GM18909 (cell line): Measurements from ENCODE around the gene POMZP3.
"Not testable (repeated sequence)": the region's sequence is repeated elsewhere in the genome, so short reads cannot be mapped to it uniquely, and the experiment has no call there.

Experiments
- ATAC-seq: cut with Tn5 transposase; IDR thresholded peaks from one replicate; pipeline ENCODE4 v1.9.1; 2021; ENCODE audit warnings: mild to moderate bottlenecking; ENCODE audit not compliant: unreplicated experiment, poor library complexity

Gene POMZP3

DNA sequence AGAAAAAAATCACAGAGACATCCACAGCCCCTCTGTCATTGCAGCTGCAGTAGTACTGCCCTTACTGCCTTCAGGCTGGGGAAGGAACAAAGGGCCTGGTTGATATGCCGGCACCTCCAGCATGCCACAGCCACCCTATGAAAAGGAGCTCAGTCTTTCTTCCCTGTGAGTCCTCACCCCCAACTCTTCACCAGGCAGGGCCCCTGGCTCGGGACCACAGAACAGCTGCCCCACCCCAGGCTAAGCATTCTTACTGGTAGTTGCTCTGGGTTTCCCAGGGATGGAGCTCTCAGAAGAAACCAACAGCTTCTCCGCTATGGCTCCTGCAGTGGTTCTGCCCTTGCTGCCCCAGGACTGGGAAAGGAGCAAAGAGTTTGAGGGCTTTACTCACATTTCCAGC, 36.0 kb downstream of the POMZP3 start:
- ATAC-seq = not testable (repeated sequence)

DNA sequence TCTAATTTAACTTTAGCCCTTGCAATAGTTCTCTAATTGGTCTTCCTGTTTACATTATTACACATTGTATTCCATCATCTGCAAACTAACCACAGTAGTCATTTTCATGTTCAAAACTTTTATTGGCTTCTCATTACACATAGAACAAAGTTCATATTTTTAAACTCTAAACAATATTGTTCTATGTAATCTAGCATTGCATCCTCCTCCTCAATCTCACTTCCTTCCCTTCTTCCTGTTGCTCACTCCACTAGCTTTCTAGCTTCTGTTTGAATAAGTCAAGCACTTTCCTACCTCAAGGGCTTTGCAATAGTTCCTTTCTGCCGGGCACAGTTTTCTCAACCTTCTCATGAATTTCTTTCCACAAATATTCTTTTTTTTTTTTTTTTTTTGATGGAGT, 38.5 kb downstream of the POMZP3 start:
- ATAC-seq = not testable (repeated sequence)

DNA sequence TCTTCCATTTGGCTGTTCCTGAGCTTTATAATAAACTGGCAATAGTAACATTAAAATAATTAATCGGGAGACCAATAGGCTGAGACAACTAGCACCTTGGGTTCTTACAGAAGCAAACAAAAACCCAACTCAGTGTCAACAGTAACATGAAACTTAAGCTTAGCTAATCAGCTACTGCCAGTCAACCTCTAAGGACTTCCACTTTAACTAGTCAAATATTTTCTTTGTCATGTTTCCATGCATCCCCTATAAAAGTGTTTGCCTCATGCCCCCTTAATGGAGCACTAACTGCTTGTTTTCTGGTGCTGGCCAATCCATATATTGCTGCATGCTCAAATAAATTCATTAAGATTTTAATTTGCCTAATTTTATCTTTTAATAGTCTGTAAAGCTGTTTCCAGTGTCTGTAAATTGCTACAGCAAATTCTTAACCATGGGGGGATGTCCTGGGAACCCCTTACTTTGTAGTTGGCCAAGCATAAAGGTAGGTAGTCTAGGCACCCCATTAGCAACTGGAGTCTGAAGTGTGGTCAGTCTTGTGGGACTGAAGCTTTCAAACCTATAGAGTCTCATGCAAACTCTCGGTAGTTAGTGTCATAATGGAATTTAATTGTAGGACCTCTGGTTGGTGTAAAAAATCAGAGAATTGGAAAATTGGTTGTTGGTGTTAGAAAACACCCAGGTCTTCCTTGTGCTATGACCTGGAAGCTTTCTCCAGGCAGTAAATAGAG, 40.3 kb downstream of the POMZP3 start:
- ATAC-seq = not testable (repeated sequence)

DNA sequence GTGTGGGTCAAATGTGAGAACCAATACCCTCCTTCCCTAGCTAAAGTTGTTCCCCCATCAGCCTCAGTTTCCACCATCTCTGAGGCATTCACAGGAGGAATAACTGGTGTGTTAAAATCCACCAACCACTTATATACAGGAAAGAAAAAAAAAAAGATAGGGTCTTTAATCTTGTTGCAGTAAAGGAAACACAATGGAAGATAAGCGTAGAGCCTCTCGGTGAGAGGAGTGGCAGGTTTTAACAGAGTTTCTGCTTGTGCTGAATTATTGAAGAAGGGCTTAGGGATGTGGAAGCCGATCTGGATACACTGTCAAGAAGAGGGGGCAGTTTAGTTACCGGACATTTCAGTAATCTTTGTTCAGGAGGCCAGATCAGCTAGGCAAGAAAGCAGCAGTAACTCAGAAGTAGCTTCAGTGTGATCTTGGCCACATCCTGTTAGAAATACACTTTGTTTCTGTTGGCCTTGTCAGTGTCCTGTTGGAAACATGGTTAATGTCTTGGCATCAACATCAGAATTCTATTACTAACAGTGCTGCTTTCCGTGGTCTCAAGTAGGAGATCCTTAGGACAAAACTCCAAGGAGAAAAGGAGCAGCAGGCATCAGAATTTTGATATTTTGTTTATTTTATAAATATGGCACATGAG, 43.3 kb downstream of the POMZP3 start:
- not testable (repeated sequence) for ATAC-seq

DNA sequence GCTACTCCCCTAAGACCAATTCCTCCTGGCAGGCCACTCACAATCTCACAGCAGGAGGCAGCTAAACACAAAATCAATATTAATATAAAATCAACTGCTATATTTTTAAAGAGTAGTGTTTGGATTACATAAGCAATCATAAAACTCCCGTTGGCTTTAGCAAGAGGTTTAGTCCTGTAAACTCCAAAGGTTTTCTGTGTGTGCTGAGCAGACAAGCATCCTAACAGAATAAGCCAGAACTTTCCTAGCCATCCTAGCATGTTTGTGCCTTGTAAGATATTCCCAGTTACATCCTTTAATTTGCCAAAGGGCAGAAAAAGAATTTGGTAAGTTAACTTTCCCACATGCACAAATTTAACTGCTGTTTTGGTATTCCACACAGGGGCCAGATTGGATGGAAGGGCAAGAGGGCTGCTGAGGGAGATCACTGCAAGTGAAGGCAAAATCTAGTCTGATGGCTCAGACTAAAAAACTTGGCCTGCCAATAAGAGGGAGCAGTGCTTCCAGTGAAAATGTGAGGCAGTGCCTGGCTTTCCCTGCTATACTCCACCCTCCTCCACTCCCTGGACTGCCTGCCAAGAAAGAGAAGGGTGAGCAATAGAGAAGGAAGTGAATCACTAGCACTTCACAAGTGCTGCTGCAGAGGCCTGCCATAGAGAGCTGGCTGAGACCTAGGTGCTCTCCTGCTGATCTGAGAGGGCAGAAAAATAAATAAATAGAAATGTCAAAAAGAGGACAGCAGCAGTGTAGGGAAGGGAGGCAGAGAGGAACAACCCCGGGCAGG, 44.0 kb downstream of the POMZP3 start:
- ATAC-seq = not testable (repeated sequence)

DNA sequence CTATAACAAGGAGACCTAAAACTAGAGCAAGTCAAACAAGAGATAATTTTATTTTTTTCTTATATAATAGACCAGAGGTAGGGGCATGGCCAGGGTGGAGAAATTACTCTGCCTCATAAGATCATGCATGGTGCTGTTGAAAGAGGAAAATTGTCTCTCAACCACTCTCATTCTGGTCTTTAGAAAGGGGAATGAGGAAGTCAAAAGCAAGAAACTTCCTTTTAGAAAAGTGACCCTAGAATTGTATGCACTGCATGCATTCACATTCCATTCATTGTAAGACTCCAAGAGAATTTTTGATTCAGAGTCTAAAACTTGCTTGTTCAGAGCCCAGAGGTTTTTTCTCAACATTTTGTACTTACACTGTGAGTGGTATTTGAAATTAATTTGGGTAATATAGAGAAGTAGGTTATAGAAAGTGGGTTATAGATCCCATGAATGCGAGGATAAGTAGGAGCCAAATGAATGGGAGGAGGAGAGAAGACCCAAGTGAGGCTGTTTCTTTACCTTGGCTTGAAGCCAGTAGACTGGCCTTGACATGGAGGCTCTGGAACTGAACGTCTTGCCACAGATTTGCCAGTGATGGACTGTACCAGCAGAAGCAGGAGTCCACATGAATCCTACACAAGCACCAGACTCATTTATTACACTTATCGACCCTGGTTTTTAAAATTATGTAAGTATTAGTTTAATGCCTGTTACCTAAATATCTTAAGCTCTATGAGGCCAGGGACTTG, 51.0 kb downstream of the POMZP3 start:
- not testable (repeated sequence) for ATAC-seq

DNA sequence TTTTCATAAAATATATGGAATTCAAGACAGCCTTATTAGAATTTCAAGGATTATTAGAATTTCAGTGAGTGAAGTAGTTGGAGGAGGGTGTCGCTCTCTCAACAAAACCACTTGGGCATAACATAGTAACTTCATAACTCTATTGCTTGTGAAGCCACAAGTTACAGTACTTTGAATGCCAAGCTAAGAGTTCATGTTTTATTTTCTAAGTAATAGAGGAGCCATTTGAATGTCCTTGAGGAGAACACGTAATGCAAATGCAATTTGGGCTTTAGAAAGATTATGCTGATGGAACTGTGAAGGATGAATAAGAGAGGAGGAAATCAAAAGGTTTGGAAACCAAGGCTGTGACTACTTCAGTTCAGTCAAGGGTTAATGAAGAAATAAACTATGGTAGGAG, 51.6 kb downstream of the POMZP3 start:
- not testable (repeated sequence) for ATAC-seq

DNA sequence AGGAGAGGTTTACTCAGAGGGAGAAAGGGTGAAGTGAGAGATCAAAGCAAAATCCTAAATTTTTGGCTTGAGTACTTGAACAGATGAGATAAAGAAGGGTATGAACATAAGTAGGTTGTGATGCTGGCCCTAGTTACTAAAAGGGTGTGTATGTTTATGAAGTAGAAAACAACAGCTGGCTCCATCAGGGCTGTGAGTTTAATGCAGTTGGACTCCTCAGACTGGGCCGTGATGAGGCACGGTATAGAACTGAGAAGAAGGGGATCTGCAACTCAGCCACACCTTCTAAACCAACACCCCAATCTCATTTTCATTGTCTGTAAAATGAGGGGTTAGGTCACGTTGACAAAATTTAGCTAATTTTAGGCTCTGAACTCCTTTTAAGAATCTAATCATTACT, 54.8 kb downstream of the POMZP3 start:
- ATAC-seq = not testable (repeated sequence)

DNA sequence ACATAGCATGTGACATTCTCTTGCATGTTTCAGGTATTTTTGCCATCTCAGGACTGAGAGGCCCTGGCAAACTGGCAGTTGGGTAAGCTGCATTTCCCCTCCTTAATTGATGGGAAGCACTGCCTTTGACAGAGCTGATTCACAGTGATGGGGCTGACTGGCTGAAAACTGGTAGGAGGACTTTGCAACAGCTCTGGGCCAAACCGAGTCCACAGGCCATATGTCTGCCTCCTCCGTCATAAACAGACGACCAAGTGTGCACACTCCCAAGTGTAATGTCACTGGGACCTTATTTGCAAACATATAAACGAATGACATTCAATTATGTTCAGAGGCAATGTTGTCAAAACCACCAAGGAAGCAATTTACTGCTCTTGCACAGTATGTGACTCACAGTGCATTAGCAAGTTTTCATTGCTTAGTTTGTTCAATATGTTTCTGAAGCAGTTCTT, 56.7 kb downstream of the POMZP3 start:
- not testable (repeated sequence) for ATAC-seq

DNA sequence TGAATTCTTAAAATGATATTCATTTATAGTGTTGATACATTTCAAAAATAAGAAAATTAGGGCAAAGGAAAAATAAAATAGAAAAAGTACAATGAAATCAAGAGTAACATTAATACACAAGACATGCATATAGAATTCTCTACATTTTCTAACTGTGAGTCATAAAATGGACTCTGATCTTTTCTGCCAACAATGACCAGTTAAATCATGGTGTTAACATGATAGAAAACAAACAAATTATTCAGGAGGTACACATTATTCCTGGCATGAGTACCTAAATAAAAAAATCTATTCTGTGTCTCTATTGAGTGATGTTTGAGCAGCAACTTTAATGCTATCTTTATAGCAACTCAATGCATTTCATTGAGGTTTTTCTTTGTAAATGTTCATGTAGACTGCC, 58.3 kb downstream of the POMZP3 start:
- ATAC-seq = not testable (repeated sequence)

DNA sequence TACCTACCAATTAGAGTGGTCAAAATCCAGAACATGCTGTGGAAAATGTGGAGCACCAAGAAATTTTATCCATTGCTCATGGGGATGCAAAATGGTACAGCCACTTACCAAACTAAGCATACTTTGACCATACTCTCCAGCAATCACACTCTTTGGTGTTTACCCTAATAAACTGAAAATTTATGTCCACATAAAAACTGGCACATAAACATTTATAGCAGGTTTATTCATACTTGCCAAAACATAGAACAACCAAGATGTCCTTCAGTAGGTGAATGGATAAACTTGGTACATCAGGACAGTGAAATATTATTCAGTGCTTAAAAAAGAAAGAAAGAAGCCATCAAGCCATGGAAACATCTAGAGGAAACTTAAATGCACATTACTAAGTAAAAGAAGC, 59.3 kb downstream of the POMZP3 start:
- not testable (repeated sequence) for ATAC-seq

DNA sequence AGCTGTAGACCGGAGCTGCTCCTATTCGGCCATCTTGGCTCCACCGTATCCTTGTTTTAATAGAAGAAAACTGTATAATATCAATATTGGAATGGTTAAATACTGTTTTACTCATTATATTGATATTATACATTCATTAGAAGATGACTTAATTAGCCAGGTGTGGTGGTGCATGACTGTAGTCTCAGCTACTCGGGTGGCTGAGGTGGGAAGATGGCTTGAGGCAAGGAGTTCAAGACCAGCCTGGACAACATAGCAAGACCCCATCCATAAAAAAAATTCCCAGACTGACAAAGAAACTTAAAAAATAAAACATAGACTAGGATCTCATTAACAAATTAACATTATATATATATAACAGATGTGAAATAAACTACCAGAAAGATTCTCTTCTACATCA, 59.8 kb downstream of the POMZP3 start:
- not testable (repeated sequence) for ATAC-seq

DNA sequence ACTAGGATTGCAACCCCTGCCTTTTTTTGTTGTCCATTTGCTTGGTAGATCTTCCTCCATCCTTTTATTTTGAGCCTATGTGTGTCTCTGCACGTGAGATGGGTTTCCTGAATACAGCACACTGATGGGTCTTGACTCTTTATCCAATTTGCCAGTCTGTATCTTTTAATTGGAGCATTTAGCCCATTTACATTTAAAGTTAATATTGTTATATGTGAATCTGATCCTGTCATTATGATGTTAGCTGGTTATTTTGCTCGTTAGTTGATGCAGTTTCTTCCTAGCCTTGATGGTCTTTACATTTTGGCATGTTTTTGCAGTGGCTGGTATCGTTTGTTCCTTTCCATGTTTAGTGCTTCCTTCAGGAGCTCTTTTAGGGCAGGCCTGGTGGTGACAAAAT, 62.1 kb downstream of the POMZP3 start:
- not testable (repeated sequence) for ATAC-seq

DNA sequence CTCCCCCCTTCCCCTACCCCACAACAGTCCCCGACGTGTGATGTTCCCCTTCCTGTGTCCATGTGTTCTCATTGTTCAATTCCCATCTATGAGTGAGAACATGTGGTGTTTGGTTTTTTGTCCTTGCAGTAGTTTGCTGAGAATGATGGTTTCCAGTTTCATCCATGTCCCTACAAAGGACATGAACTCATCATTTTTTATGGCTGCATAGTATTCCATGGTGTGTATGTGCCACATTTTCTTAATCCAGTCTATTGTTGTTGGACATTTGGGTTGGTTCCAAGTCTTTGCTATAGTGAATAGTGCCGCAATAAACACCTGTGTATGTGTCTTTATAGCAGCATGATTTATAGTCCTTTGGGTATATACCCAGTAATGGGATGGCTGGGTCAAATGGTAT, 65.7 kb downstream of the POMZP3 start:
- ATAC-seq = not testable (repeated sequence)

DNA sequence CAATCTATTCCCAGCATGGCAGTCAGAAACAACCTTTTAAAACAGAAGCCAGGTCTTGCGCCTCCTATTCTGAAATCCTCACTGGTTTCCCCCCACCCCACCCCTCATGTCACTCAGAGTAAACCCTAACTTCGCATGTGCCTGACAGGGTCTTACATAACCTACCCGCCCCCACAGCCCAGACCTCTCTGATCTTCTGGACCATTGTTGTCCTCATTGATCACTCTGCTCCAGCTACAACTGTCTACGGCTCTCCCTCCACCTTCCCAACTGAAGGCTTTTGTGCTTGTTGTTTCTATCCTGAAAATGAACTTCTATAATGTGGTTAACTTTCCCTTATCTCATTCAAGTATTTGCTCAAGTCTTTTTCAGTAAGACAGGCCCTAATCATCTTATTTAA, 66.9 kb downstream of the POMZP3 start:
- ATAC-seq = not testable (repeated sequence)
